ENCODE measurements around the gene ZSCAN21.

ZSCAN21 gene

DNA sequence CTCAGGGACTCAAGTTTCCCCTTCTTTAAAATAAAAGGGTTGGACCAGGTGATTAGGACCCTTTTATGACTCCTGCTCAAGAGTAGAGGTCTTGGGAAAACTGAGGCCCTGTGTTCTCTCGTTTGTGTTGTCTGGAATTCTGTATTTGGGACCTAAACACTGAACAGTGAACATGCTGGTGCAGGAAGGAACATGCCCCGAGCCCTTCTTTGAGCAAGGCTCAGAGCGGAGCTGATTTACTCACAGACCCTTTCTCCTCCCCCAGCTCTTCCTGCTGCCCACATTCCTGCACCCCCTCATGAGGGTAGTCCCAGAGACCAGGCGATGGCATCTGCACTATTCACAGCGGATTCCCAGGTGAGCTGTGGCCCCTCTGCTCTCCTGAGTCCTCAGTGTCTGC is 20.0 kb upstream of the ZSCAN21 start:
- DNase-seq, result no peak

DNA sequence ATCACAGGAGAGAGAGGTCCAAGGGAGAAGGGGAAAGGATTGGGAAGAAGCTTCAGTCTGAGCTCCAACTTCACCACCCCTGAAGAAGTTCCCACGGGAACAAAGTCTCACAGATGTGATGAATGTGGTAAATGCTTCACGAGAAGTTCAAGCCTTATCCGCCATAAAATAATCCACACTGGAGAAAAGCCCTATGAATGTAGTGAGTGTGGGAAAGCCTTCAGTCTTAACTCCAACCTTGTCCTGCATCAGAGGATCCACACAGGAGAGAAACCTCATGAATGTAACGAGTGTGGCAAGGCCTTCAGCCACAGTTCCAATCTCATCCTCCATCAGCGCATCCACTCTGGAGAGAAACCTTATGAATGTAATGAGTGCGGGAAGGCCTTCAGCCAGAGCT is 16.0 kb upstream of the ZSCAN21 start:
- DNase-seq, result no peak

DNA sequence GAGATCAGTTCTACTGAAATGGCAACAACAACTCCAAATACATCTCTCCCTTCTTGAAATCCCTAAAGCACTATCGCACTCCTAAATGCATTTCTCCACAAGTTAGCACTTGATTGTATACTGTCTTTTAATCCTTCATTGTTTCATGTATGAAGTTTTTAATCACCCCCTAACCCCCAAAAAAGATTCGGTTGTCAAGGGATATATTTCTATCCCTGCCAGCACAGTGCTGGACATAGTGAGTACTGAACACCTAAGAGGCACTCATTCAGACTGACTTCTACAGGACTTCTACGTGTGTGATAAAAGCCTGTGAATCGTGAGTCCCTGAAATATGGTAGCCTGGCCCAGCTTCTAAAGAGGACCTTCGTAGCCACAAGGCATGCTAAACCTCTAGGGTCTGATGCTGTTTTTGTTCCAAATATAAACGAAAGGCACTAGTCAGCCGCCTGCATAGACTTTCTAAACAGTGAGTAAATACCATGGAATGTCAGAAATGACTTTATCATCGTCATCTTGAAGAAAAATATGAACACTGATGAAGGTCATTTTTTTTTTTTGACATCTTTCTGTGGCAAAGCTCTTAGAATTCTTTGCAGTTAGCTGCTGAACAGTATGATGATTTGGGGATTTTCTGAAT is 14.6 kb upstream of the ZSCAN21 start:
- no peak for DNase-seq

DNA sequence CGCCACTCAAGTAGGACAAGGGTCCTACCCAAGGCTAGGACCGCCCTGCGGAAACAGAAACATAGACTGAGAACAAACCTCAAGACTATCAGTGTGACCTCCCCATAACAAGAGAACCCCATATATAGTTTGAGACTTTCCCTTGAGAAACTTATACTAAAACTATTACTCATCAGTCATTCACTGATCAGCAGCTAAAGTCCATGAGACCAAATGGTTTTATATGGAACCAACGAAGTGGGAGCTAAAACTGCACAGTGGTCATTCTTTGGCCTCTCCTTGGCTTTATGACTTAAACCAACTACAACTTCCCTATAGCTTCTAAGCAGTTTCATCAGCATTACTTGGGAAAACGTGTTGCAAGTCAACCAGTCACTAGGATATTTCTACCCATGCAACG is 13.7 kb upstream of the ZSCAN21 start:
- DNase-seq, result no peak

DNA sequence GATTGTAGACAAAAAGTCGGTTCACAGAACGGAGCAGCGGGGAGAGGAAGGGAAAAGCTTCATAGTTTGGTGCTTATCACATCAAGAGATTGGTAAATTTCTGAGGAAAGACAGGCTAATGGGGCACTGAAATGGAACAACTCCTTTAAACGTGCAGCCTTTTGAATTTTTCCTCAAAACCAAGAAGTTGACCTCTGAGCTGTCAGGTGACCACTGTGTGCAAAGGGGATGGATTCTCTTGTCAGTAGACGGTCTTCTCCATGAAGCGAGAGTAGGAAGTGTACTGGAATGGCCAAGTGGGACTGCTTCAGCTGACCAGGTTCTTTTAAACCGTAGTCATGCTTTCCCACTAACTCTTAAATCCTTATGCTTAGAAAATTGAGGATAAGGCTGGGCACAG is 11.2 kb upstream of the ZSCAN21 start:
- no peak for DNase-seq

DNA sequence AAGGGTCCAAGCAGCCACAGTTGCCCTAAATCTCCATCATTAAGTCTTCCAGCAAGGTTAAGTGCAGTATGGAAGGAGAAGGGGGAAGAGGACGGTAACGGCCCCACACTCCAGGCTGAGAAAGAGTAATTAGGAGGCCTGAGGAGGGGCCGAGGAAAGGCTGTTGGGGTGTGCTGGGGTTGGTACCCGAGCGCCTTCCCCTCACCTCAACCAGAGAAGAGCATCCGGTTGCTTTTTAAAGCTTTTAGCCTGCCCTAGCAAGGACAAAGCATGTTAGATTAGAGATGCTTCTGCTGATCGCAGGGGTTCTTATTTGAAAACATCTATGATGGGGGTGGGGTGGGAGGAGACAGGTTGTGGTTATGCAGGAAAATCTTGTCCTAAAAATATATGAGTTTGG is 9.0 kb upstream of the ZSCAN21 start:
- no peak for DNase-seq

DNA sequence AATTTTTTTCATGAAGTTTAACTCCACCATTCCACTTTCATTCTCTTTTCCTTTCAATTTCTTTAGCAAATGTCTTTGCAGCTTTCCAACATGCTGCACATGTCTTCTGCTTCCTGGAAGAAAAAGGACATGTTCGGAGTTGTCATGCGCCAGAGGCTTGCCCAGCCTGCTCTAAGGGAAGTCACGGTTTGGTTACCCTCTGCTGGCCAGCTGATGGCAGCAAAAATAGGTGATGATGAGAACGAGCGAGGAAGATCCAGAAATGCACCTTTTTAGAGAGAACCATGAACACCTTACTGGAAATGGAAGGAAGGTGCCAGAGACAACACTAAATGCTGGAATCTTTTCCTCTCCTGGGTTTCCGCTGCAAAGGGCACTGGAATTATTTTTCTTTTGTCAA is 4.9 kb upstream of the ZSCAN21 start:
- no peak for DNase-seq

DNA sequence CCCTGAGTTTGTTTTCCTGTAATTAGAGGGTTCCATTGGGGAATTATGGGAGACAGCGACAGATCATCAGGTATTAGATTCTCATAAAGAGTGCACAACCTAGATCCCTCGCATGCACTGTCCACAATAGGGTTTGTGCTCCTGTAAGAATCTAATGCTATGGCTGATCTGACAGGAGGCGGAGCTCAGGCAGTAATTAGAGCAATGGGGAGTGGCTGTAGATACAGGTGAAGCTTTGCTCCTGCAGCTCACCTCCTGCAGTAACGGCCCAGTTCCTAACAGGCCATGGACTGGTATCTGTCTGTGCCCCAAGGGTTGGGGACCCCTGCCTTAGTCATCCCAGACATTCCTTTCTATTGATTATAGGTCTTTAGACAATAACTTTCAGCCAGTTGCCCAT is 894 bp upstream of the ZSCAN21 start:
- DNase-seq, result no peak

DNA sequence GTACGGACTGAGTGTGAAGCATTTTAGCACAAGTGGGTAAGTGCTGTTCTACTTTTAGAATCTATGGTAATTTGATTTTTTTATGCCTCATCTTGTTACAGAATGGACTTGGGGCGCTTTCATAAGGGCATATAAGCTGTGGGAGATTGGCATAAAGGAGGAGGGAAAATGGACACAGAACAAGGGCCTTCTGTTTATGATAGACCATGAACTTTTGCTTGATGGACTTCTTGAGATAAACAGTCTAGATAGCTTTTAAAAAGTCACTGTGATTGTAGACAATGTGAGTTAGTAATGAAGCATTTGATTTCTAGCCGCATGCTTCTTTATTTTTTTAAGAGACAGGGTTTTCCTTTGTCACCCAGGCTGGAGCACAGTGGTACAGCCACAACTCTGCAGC is 2.0 kb downstream of the ZSCAN21 start:
- DNase-seq, result no peak

DNA sequence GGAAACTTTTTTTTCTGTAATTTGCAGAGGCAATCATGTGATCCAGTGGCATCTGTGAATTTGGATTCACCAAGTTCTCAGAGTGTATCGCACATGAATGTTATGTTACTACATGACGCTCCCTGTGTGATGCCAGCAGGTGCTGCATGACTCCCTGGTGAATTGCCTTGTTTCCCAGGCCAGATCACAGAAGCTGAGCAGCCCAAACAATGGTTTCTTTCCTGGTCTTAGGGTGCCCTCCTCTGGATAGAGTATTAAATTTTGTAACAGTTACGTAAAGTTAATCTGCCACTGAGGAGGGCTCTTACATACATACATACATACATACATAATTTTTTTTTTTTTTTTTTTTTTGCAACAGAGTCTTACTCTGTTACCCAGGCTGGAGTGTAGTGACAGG is 3.6 kb downstream of the ZSCAN21 start:
- DNase-seq, result peak; percentile 84

DNA sequence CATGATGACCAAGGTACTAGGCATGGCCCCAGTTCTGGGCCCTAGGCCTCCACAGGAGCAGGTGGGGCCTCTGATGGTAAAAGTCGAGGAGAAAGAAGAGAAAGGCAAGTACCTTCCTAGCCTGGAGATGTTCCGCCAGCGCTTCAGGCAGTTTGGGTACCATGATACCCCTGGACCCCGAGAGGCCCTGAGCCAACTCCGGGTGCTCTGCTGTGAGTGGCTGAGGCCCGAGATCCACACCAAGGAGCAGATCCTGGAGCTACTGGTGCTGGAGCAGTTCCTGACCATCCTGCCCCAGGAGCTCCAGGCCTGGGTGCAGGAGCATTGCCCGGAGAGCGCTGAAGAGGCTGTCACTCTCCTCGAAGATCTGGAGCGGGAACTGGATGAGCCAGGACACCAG is 7.4 kb downstream of the ZSCAN21 start:
- no peak for DNase-seq

DNA sequence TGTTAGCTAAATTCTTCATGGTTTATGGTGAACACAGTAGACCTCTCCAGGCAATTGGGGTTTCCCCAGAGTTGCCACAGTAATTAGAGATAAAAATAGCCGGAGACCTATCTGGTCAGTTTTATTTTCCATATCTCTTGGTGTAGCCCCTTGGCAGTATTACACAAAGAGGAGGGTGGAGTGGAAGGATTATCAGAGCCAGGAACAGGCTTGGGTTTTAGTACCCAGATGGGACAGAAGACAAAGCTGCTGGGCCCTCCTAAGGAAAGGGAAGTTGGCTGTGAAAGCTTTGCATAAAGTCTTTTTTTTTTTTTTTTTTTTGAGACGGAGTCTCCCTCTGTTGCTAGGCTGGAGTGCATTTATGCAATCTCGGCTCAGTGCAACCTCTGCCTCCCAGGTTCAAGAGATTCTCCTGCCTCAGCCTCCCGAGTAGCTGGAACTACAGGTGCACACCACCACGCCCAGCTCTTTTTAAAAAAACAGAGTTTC is 9.7 kb downstream of the ZSCAN21 start:
- DNase-seq, result no peak

DNA sequence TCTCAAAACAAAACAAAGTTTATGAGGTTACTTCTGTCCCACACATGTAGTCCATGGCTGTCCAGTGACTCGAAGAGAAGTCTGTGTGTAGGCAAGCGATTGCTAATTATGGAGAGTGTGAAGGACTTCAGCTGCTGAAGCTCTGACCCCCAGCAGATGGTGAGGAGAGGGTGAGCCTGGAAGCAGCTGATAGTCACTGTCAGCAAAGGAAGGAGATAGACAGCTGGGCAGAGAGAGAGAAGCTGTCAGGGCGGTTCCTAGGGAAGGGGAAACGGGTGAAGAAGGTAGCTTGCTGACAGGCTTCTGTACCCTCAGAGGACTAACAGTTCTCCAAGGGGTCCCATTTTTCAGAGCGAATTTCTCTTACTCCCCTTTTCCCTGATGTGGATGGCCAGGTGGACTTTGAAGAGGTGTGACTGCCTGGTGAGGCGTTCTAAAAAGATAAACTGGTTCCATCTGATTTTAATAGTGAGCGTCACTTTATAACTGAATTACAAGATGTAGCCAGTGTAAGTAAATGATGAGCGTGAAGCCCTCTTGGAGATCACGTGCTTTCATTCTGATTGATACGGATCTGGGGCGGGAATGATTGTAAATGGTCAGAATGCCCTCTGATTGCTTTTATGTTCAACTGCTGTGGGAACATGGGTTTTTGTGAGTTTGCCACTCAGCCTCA is 12.1 kb downstream of the ZSCAN21 start:
- no peak for DNase-seq

DNA sequence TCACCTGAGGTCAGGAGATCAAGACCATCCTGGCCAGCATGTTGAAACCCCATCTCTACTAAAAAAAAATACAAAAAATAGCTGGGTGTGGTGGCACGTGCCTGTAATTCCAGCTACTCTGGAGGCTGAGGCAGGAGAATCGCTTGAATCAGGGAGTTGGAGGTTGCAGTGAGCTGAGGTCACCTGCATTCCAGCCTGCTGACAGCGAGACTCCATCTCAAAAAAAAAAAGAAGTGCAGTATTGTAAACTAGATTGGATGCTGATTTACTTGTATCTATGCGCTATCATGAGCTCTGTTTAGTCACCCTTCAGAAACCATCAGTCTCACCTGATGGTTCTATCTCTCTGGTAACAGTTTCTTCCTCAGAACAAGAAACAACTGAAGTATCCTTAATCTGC is 13.8 kb downstream of the ZSCAN21 start:
- DNase-seq, result no peak

DNA sequence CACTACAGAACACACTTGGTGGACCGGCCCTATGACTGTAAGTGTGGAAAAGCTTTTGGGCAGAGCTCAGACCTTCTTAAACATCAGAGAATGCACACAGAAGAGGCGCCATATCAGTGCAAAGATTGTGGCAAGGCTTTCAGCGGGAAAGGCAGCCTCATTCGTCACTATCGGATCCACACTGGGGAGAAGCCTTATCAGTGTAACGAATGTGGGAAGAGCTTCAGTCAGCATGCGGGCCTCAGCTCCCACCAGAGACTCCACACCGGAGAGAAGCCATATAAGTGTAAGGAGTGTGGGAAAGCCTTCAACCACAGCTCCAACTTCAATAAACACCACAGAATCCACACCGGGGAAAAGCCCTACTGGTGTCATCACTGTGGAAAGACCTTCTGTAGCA is 14.6 kb downstream of the ZSCAN21 start:
- no peak for DNase-seq

DNA sequence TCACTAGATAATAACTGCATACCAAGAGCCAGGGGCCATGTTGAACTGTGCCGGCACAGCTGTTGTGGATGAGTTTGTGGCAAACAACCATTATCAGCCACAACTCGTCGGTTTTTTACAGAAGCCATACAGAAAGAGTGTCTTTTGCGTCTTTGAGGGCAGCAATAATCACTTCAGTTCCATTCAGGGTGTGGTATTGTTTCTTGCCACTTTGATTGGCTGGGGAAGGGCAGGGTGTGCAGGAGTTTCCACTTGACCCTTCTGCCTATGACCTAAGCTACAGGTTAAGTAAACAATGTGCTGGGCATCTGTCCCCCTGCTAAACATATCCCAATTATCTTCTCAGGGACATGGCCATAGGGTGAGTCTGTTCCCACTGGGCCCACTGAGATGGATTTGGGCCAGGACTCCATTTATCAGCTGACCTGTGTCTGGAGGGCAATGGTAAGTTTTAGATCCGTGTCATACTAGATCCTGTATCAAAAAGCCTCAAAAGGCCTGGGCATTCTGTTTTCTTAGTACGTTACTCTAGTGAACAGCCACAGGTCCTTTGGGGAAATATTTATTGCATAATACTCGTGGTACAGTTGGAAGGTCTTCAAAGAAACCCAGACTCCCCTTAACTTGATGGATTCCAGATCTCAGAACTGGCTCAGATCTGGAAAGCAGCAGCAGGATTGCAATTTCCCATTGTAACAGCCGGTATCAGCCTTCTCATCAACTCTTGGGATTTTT is 16.0 kb downstream of the ZSCAN21 start:
- DNase-seq, result no peak

DNA sequence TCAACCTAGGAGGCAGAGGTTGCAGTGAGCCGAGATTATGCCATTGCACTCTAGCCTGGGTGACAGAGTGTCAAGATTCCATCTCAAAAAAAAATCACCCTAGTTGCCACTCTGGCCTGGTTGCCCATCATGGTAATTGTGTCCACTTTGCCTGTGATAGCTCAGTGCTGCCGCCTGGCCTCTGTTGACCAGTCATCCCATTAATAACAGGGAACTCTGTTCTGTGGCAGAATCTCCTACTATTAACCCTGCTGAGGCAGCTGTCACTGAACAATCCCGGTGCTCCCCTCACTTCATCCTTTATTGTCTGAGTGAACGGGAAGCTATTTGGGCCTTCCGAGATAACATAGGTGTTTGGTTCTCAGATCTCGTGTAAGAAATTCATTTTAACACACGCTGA is 17.4 kb downstream of the ZSCAN21 start:
- no peak for DNase-seq

DNA sequence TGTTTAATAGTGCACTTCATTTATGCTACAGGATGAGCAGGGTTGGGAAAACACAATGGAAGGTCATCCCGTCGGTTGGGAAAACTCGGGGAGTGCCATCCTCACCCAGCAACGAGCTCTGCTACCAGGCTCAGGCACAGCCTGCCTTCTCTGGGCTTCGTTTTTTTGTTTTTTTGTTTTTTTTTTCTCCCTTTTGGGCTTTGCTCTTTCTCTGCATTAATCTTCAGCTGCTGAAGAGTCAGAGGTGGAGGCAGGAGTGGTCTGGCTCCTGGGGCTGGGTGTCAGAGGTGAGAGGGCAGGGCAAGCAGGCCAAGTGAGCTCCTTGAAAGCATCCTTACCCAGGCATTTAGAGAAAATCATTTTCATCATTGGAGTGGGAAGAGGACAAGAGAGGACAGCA is 20.4 kb downstream of the ZSCAN21 start:
- DNase-seq, result no peak

DNA sequence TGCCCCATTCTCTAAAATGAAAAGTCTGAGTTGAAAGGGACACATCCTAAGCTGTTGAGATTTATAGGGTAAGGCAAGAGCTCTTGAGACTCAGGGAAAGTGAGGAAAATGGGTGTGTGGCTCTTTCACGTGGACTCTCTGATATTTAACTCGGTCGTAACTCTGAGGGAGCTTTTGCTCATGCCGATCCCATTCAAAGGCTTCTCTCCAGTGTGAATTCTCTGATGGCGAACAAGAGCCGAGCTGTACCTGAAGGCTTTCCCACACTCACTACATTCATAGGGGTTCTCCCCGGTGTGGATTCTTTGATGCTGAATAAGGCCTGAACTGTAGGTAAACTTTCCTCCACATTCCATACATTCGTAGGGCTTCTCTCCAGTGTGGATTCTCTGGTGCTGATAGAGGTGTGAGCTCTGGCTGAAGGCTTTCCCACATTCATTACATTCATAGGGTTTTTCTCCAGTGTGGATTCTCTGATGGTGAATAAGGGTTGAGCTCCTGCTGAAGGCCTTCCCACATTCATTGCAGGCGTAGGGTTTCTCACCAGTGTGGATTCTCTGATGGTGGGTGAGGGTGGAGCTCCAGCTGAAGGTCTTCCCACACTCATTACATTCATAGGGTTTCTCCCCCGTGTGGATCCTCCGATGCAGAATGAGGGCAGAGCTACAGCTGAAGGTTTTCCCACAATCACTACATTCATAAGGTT is 21.6 kb downstream of the ZSCAN21 start:
- DNase-seq, result no peak

DNA sequence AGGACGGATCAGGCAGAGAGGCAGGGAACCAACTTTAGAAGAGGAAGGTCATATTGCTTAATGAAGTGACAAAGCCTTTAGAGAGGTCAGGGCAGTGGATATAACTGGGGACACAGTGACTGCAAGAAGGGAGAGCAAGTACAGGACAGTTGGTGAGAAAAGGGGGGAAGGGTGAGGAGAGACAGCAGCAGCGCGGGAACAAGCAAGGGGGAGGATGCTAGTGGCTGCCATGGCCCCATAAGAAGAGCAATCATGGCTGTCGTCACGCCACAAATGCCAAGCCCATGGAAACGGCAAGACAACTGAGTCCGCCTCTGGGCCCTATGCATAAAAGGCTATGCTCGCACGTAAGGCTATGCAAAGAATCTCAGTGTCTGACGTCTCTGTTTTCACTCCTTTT is 22.9 kb downstream of the ZSCAN21 start:
- DNase-seq, result no peak

DNA sequence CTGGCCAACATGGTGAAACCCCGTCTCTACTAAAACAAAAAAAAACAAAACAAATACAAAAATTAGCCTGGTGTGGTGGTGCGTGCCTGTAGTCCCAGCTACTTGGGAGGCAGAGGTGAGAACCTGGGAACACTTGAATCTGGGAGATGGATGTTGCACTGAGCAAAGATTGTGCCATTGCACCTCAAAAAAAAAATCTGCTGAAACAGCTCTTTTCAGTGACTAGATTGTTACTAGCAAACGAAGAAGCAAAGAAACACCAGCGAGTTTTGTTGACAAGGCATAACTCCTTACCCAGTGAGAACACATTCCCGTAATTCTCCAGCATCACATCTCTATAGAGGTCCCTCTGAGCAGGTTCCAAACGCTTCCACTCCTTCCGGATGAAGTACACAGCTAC is 25.3 kb downstream of the ZSCAN21 start:
- DNase-seq, result no peak

DNA sequence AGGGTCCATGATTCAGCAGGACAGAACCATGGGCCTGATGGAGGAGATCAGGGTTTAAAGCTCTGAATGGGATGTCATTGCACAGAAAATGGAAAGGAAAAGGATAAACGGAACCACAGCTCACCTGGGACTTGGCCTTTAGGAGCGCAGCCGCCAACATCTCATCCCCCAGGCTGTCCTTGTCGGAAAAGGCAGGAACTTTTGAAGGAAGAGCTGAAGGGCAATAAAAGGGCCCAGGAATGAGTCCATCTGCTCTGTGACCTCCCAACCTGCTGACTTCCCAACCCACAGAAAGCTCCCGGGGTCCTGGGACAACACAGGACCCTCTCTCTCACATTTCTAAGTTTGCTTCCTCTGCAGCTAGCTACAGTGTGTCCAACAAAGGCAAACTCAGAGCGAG is 25.8 kb downstream of the ZSCAN21 start:
- DNase-seq, result no peak

DNA sequence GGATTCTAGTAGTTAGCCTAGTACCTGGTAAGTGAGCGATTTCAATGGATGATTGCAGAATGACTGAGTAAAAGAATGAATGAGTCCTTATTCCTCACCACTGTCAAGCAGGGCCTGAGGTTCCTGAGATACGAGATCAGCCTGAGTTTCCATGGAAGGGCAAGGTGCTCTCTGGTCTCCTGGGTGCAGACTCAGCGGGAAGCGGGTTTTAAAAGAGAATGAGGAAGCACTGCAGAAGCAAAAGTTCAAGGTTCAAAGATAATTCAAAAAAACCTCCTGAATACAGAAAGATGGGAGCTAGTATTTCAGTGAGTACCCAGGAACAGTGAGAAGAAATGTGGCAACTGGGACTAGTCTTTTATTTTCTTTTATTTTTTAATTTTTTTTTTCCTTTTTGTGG is 27.6 kb downstream of the ZSCAN21 start:
- DNase-seq, result no peak
